Gastrocnemius medialis (tissue), 4 donors: ENCODE data around the gene FGD4. TPM values are rescaled to one million over a fixed set of nuclear protein-coding genes. Genes with fewer than 3 reads are reported as not detected.

Source experiments
- ATAC-seq, 2 donors: fragments of 150-250 bp; one replicate each; pipeline ENCODE4 v1.9.1; 2016
- DNase-seq, 2 donors: peaks; one replicate each; pipeline ENCODE4 v3.0.0-alpha.2; 2019
- H3K27ac ChIP-seq, 4 donors: fragments of 200-600 bp; sonication (generic); 1 replicate in 1 of 4; 2 replicates in 3 of 4; pipeline ENCODE4 v1.5.1; 2016 to 2018; ENCODE audit warnings: mild to moderate bottlenecking in 2 of 4, moderate library complexity in 1 of 4
- H3K27me3 ChIP-seq, 3 donors: fragments of 200-600 bp; sonication (generic) in 2 of 3; 1 replicate in 1 of 3; 2 replicates in 2 of 3; pipeline versions ENCODE4 v1.5.1 to v1.6.0; 2016 to 2019; ENCODE audit warnings: mild to moderate bottlenecking in 1 of 3, moderate library complexity in 1 of 3
- H3K36me3 ChIP-seq, 2 donors: fragments of 200-600 bp; sonication (generic) in 1 of 2; one replicate each; pipeline ENCODE4 v1.5.1; 2017 to 2018
- H3K4me1 ChIP-seq, 2 donors: fragments of 200-600 bp; sonication (generic) in 1 of 2; one replicate each; pipeline ENCODE4 v1.5.1; 2016 to 2017; ENCODE audit warnings: mild to moderate bottlenecking in 2 of 2
- H3K4me3 ChIP-seq, 4 donors: fragments of 200-600 bp; sonication (generic) in 3 of 4; 1 replicate in 1 of 4; 2 replicates in 3 of 4; pipeline ENCODE4 v1.5.1; 2016 to 2019; ENCODE audit warnings: mild to moderate bottlenecking in 2 of 4
- H3K9me3 ChIP-seq, 3 donors: fragments of 200-600 bp; sonication (generic) in 2 of 3; 1 replicate in 1 of 3; 2 replicates in 2 of 3; pipeline ENCODE4 v1.5.1; 2016 to 2019
- CTCF ChIP-seq, 5 experiments: fragments of 450-650 bp in 3 of 5; fragments of 200-600 bp in 2 of 5; sonication (generic) in 2 of 5; IDR thresholded peaks in 4 of 5; conservative IDR thresholded peaks in 1 of 5; 1 replicate in 4 of 5; 2 replicates in 1 of 5; pipeline ENCODE4 v1.5.1; 2016 to 2019; ENCODE audit warnings: antibody characterized with exemption in 5 of 5, mild to moderate bottlenecking in 3 of 5, moderate library complexity in 3 of 5
- POLR2A ChIP-seq, 2 donors: fragments of 450-650 bp; IDR thresholded peaks; one replicate each; pipeline ENCODE4 v1.6.1; 2017; ENCODE audit warnings: antibody characterized with exemption in 2 of 2, mild to moderate bottlenecking in 2 of 2, moderate library complexity in 2 of 2
- in situ Hi-C, 4 donors: fragments of 200-750 bp; cut with MboI; loops; one replicate each; pipeline versions ENCODE4 v1.15.0 to v1.8.0; 2017; ENCODE audit warnings: low sequenced_read_pairs in 4 of 4
- intact Hi-C: fragments of 100-400 bp; cut with DNase I; formaldehyde crosslinking; loops from one replicate; pipeline ENCODE4 v1.15.1; 2023; ENCODE audit warnings: low total_unique reads
- total RNA-seq, 4 donors: library from RNA; depleted of rRNA; stranded (reverse); fragments of >200 nt; gene quantifications; one replicate each; pipeline versions ENCODE4 v1.1.0 to v1.2.3, GENCODE V29; 2016

FGD4 gene
- total RNA-seq, 4 donors from 2014 or later = 18.8 to 60.3 (median 40.8) TPM

- Histone ChIP-seq H3K4me3 (no peak overlapping the region), H3K9me3 (no peaks in the 10 kb centered on the region), H3K4me1 (peaks cover 5 to 18% of the 10 kb centered on the region in 2 donors), H3K27me3 (no peaks in the 10 kb centered on the region), H3K27ac (peak overlapping the region in 3 of 4 donors; percentile 9 to 50 (median 34)), H3K36me3 (no peaks in the 10 kb centered on the region)
- in situ Hi-C loops (loop anchor here in 3 of 4 donors (5.0 to 25.0 kb wide), 4 partner anchors 83 to 222 kb away; no protein-coding TSS in a partner anchor), intact Hi-C loops (loop anchor here (10.0 kb wide), 1 partner anchor 86 kb away; no protein-coding TSS in a partner anchor)
- no peak for DNase-seq
- no peak for ATAC-seq
- no peak for TF ChIP-seq CTCF (IDR thresholded peaks at IDR 0.05 in 4 of 5, conservative IDR thresholded peaks at IDR 0.05 in 1 of 5)
Measured at GRCh38 chr12:32450363-32450762, 51.0 kb downstream of the FGD4 start.

- Histone ChIP-seq H3K27me3 (no peaks in the 10 kb centered on the region), H3K9me3 (no peaks in the 10 kb centered on the region), H3K27ac (peak overlapping the region in 3 of 4 donors; percentile 9 to 52 (median 45)), H3K36me3 (no peaks in the 10 kb centered on the region), H3K4me1 (peaks cover 5 to 19% of the 10 kb centered on the region in 2 donors), H3K4me3 (no peak overlapping the region)
- DNase-seq (no peak), ATAC-seq (peak in 1 of 2 donors; percentile 33)
- in situ Hi-C loops (loop anchor here in 3 of 4 donors (5.0 to 25.0 kb wide), 4 partner anchors 83 to 222 kb away; no protein-coding TSS in a partner anchor), intact Hi-C loops (loop anchor here (10.0 kb wide), 1 partner anchor 86 kb away; no protein-coding TSS in a partner anchor)
- no peak for TF ChIP-seq POLR2A (IDR thresholded peaks at IDR 0.05)
- TF ChIP-seq CTCF (IDR thresholded peaks at IDR 0.05 in 4 of 5, conservative IDR thresholded peaks at IDR 0.05 in 1 of 5) = no peak
Measured at GRCh38 chr12:32450768-32451167, 51.4 kb downstream of the FGD4 start.

GRCh38 chr12:32451816-32452215, 52.5 kb downstream of the FGD4 start:
- Histone ChIP-seq H3K9me3 (no peaks in the 10 kb centered on the region), H3K4me3 (no peak overlapping the region), H3K27ac (peak overlapping the region in 3 of 4 donors; percentile 1 to 39 (median 4)), H3K27me3 (no peaks in the 10 kb centered on the region), H3K36me3 (no peaks in the 10 kb centered on the region), H3K4me1 (peaks cover 16 to 30% of the 10 kb centered on the region in 2 donors)
- in situ Hi-C loops = loop anchor here in 3 of 4 donors (5.0 to 25.0 kb wide), 4 partner anchors 85 to 220 kb away; no protein-coding TSS in a partner anchor
- intact Hi-C loops = loop anchor here (10.0 kb wide), 1 partner anchor 87 kb away; no protein-coding TSS in a partner anchor
- DNase-seq = no peak
- no peak for ATAC-seq
- no peak for TF ChIP-seq POLR2A (IDR thresholded peaks at IDR 0.05)
- no peak for TF ChIP-seq CTCF (IDR thresholded peaks at IDR 0.05 in 4 of 5, conservative IDR thresholded peaks at IDR 0.05 in 1 of 5)

GRCh38 chr12:32454075-32454474, 54.7 kb downstream of the FGD4 start:
- peak in 1 of 2 donors; percentile 46 for ATAC-seq
- peaks cover 30 to 45% of the 10 kb centered on the region in 2 donors for H3K4me1 ChIP-seq
- in situ Hi-C loops = loop anchor here in 3 of 4 donors (5.0 to 25.0 kb wide), 4 partner anchors 87 to 218 kb away; no protein-coding TSS in a partner anchor

More at GRCh38 chr12:32454075-32454474, 54.7 kb downstream of the FGD4 start:
- no peak for TF ChIP-seq POLR2A (IDR thresholded peaks at IDR 0.05)
- TF ChIP-seq CTCF (IDR thresholded peaks at IDR 0.05 in 4 of 5, conservative IDR thresholded peaks at IDR 0.05 in 1 of 5) = no peak
- DNase-seq = no peak
- H3K4me3 ChIP-seq = no peak overlapping the region
- no peaks in the 10 kb centered on the region for H3K36me3 ChIP-seq
- H3K27ac ChIP-seq = peak overlapping the region; percentile 1 to 72 (median 40)
- intact Hi-C loops = loop anchor here (10.0 kb wide), 1 partner anchor 89 kb away; no protein-coding TSS in a partner anchor
- H3K27me3 ChIP-seq = no peaks in the 10 kb centered on the region
- H3K9me3 ChIP-seq = no peaks in the 10 kb centered on the region
